HG03442 (cell line): ENCODE data around the gene TLE1.
"Not testable (repeated sequence)": the region's sequence is repeated elsewhere in the genome, so short reads cannot be mapped to it uniquely, and the experiment has no call there.

Source experiments
- ATAC-seq: cut with Tn5 transposase; IDR thresholded peaks from one replicate; pipeline ENCODE4 v1.9.1; 2021; ENCODE audit warnings: mild to moderate bottlenecking, moderate library complexity; ENCODE audit not compliant: unreplicated experiment

TLE1 gene

DNA sequence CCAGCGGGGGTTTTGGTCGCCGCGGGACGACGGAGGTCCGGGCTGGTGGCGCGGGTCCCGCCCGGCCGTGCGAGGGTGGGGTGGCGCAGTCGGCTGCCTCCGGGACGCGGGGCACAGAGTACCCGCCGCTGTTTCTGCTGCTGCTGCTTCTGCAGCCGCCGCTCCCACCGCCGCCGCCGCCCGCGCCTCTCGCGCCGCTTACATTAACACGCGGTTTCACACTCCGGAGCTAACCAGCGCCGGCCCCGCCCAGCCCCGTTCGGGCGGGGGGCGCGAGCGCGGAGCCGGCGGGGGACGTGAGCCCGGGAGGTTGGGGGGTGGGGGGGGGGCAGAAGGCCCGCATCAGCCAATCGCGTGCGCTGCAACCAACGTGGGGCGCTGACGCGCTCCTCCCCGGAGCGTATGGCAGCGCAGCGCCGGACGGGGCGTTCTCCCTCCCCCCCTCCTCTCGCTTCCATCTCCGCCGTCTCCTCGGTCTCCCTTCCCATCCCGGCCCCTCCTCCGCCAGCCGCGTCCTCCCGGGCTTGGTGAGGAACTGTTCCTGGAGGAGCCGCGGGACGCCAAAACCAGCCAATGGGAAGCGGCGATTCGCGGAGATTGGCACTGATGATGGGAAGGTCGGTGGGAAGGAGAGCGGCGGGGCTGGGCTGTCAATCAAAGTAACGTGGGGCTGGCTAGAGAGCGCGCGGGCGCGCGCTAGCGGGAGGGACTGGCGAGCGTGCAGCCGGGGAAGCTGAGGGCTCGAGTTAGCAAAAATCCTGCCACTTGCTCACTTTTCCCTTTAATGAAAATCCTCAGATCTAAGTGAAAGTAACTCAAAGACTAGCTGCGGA lies at the start of gene TLE1:
TLE1 (minus strand) TSS at position 205 of the 833 bp plus-strand sequence. CDS start 1,307 bp downstream, outside the sequence.
- ATAC-seq: peak; percentile 78

DNA sequence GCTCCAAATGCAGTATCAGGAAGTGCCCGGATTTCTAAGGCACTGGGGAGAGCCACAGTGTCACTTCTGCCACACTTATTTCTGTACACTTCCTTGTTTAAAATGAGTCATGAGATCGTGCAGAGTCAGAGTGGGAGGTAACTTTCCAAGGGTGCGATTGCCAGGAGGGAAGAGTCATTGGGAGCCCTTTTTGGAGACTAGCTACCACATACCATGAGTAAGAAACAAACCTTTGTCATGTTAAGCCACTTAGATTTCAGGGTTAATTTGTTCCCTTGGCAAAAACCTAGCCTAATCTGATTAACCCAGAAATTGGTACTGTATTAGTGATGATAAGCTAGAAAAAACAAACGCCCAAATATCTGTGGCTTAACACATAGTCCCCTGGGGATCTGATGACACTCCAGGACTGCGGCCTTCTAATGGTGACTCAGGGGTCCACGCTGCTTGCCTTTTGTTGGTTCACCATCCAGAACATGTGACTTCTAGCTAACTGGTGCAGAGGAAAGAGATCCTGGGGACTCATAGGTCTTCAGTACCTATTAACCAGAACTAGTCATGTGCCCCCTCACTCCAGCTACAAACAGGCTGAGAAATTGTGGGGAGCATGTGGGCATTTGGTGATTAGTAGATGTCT lies 48.6 kb upstream of the TLE1 start:
- peak; percentile 84 for ATAC-seq

DNA sequence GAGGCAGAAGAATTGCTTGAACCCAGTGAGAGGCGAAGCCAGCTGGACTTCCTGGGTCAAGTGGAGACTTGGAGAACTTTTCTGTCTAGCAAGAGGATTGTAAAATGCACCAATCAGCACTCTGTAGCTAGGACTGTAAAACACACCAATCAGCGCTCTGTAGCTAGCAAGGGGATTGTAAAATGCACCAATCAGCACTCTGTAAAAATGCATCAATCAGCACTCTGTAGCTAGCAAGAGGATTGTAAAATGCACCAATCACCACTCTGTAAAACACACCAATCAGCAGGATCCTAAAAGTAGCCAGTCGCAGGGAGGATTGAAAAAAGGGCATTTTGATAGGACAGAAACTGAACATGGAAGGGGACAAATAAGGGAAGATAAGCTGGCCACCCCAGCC lies 41.2 kb upstream of the TLE1 start:
- not testable (repeated sequence) for ATAC-seq

DNA sequence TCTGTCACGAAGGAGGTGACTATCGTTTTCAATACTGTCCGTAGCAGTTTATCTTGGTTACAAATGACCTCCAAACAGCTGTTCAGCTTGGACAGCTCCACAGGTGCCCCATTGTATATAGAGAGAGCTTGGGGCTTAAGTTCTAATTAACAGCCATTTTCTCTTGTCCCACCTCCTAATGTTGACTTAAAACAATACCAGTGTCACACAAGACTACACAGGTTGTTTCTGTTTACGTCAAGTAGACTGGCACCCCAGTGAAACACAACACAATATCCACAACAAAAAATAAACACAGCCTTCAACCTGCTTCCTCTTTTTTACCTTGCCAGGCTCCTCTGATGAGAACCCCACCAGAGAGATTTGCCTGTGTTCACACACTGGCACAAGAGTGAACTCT lies 39.8 kb upstream of the TLE1 start:
- ATAC-seq: peak; percentile 75

DNA sequence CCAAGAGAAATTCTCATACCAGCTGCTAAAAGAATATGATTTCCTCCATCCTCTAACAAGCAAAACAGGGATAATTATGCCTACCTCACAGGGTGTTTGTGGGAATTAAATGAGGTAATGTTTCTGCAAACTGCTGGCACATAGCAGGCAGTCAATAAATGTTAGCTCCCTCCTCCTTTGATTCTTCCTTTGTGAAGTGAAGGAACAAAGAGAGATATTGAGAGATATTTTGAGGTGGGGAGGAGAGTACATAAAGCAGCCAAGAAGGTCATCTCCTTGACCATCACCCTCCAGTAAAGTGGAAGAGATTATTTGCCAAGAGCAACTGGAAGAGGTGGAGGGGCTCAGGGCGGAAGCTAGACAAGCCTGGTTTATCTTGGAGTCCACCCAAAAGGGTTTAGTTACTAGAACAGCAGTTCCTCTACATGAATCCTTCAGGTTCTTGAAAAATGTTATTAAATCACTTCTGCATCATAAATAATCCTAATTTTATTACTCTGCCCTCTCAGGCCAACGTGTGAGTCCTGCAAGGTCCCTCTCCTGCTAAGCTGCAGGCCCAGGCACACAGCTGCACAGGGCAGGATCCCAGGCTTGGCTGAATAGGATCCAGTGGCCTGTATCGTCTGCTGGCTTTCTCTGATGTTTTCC lies 35.0 kb upstream of the TLE1 start:
- no peak for ATAC-seq

DNA sequence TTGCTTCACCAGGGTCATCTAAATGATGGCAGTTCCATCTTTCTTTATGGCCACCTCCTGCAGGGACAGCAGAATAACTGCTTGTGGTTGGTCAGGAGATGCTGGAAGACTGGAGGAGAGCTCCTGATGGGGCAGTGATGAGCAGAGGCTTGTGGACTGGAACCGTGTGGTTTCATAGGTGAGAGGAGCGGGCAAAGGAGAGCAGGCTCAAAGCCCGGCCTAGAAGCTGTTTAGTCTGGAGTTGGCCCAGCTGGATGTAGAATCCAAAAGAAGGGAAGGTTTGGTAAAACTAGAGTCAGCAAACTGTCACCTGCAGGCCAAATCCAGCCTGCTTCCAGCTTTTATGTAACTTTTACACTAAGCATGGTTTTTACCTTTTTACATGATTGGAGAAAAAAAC lies 32.9 kb upstream of the TLE1 start:
- ATAC-seq: no peak

DNA sequence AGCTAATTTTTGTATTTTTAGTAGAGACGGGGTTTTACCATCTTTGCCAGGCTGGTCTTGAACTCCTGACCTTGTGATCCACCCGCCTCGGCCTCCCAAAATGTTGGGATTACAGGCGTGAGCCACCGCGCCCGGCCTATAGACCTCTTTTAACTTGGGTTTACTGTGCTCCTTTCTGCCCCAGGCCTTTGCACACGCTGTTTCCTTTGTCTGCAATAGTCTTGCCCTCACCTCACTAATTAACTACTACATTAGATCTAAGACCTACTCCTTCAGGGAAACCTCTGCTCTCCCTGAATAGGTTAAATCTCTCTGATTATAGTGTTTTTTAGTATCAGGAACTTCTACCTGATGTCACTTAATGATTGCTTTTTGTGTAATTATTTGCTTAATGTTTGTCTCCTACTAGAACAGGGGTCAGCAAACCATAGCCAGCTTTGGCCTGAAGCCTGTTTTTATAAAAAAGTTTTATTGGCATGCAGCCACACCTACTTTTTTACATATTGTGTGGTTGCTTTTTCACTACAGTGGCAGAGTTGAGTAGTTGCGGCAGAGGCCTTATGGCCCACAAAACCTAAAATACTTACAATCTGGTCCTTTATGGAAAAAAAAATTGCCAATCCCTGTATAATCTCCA lies 31.2 kb upstream of the TLE1 start:
- no peak for ATAC-seq

DNA sequence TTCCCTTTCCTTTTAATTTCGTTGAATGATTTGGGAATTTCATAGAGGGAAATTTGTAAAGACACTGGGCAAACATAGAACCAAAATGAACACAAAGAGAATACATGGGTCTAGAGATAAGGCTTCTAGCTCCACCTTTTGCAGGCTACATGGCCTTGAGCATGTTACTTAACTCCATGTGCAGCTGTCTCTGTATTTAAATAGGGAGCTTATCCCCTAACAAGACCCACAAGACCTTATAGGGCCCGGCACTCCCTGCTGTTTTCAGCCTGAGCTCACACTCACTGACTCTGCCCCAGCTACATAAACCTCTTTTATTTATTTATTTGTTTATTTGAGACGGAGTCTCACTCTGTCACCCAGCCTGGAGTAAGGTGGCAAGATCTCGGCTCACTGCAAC lies 30.6 kb upstream of the TLE1 start:
- no peak for ATAC-seq

DNA sequence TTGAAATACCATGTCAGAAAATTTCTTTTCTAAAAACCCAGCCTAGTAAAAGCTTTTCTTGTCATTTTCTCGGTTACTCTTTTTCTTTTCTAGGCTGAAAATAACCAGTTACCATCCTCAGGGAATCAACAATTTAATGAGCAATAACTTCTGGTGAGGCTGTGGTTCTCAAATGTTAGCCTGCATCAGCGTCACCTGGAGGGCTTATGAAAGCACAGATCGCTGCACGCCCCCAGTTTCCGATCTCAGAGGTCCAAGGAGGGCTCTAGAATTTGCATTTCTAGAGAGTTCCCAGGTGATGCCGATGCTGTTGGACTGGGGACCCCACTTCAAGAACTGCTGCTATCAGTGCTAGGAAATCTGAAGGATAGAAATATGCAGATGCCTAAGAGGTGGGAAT lies 28.9 kb upstream of the TLE1 start:
- no peak for ATAC-seq

DNA sequence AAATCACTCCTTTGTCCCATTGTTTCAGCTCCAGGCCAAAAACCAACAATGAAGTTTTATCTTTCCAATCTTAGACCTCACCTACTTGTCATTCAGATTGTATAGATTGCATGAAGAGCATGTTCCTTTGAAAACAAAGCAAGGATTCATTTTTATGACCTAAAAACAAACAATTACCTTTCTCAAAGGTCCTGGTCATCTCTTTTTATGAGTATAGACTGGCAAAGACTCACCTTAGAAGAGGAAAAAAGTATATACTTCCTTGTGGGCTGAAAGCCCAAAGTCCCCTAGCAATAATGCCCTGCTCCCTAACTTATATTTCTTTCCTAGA lies 28.4 kb upstream of the TLE1 start:
- ATAC-seq: no peak

DNA sequence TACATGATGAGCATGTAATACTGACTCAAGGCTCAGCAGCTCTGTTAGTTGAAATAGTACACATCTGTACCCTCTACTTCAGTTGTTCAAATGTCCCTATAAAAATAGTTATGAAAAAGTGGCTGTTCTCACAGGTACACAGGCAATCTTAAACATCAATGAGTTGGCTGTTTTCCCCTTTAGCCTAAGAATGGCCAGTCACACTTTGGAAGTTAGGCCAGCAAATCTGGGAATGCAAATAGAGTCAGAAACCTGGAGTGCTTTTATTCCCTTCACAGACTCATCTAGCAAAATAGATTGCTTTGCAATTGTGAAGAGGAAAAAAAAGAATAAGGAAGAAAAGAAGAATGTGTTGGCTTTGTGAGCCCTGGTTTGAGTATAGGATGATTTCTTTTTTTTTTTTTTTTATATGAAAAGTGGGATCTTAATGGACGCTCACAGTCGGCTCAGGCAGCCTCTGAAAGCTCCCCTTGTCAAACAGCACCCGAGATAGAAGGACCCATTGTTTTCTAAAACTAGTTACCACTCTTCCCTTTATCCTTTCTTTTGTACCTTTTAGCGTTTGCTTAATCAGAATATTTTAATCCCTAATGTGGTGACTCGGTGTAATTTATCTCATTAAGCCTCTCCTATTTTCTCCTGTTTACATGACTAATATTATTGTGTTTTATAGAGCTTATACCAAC lies 27.9 kb upstream of the TLE1 start:
- ATAC-seq: no peak

DNA sequence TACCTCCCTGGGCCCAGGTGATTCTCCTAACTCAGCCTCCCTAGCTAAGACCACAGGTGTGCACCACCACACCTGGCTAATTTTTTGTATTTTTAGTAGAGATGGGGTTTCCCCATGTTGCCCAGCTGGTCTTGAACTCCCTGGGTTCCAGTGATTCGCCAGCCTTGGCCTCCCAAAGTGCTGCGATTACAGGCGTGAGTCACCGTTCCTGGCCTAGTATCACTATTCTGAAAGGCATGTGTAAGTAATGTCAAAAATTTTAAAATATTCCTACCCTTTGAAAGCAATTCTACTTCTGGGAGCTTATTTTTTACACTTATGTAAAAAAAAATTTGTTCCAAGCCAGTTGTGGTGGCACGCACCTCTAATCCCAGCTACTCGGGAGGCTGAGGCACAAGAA lies 27.1 kb upstream of the TLE1 start:
- no peak for ATAC-seq

DNA sequence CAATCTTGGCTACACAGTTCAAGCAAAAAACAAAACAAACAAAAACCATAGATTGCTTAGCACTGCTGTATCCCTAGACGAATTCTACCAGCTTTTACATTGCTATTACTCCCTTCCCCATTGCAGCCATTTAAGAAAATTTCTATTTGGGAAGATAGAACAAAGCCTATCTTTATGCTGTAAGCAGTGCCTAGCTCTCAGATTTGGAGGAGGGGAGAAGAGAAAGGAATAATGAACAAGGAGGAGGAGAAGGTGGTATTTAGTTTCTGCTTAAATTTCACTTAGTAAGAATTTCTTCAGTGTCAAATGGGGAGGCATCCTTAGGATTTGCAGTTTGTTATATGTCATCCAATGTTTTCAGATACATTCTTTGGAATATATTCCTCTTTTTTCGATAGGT lies 16.2 kb upstream of the TLE1 start:
- no peak for ATAC-seq

DNA sequence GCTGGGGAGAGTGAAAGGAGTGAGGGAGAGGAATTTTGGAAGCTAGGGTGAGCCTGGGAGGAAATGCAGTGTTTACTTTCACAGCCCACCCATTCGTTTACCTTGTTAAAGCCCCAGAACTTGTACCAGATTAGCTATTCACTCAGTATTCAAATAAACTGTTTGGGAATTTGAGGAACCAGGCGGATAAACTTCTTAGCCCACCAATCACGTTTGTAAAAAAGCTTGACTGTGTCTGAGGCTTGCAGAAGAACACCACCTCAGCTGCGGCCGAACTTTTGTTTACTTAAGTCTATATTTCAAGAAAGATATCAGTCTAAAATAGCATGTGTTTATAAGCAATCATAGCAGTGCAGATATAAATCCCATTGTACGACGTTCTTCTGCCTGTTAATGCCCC lies 5.2 kb upstream of the TLE1 start:
- no peak for ATAC-seq

DNA sequence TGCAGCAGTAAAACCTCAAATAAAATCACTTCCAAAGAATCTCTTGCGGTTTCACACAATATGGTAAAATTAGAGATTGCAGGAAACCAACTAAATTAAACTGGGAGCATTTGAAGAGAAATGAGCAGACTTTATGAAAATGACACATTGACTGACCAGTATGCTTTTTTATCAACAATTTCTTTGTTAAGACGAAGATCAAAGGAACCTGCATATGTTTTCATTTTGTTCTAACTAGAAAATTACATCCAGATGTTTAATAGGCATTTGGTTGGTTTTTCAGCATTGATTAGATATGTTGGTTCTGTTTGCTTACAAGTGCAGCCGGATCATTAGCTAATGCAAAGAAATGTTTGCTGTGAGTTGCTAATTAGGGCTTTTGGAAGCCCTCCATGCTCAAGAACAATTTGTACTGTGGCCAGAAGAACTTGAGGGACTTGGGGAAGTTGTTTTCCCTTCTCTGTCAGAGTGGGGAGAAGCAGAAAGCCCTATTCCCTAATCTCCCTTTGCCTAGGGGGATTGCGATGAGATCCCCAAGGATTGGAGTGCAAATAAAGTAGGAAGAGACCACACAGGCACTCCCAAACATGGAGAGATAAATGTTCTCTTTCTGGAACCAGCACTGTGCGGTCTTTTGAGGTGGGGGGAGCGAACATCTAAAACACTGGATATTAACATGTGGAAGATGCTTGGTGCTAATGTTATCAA lies 4.5 kb upstream of the TLE1 start:
- ATAC-seq: no peak

DNA sequence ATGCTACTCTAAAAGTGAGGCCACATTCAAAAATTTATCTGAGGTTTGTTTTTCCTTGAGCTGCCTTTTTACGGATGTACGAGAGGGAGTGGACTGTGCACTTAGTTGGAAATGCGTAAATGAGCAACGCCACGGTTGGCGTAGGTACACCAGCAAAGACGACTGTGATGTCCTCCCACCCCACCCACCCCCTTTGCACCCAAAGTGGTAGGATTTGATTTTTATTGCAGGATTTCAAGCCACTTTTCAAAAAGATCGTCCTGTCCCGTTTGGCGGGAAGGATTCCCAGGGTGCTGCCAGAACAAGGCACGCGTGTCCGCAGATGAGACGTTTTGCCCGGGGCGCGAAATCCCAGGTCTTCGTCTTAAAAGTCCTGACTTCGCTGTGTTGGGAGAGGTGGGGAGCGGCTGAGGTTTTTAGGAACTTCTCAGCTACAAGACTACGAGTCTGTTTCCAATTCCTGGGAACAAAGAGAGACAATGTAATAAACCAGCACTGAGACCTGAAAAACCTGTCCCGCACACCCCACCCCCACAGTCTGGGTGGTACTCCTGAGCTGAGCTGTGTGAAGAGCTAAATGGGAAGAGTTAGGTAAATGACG lies 1.0 kb upstream of the TLE1 start:
- ATAC-seq: no peak

DNA sequence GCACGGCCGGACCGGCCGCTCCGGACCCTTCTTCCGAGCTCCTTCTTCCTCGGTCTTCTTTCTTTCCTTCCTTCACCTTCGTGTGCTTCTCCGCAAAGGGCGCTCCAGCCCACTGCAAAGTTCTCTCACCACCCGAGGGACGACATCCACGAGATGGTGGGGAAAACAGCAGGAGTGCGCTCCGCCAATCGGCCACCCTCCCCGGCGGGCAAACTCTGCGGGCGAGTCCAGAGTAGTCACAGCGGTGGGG lies 329 bp downstream of the TLE1 start:
- not testable (repeated sequence) for ATAC-seq

DNA sequence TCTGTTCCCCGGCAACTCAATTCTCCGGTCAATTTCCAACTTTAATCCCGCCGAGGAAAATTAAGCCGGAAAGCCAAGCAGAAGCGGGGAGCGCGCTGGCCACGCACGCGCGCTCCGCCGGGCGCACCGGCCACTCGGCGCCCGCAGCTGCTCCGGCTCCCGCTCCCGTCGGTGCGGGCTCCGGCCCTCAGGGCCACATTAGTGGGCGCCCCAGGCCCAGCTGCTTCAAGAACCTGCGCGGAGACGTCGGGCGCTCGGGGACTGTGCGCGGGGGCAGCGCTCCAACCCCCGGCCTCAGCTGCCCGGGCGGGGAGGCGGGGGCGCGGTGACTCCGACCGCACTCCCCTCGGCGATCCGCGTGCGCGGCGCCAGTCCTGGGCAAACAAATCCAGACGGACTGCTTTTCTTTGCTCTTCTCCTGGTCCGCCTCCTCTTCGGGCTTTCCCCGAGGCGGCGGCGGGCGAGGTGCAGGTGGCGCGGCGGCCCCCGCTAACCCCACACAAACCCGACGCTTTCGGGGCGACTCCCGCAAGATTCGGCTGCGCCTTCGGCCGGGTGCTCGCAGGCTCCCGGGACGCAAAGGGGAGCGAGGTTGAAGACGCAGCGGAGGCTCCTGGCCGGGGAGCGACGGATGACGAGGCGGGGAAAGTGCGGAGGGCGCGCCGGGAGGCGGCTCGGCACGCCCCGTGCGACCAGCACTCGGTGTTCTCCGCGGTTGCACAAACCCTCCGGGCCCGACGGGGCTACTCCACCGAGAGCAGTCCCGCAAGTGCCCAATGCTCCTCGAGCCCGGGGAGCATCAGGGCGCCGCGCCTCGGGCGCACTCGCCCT lies 870 bp downstream of the TLE1 start:
- ATAC-seq: peak; percentile 6

DNA sequence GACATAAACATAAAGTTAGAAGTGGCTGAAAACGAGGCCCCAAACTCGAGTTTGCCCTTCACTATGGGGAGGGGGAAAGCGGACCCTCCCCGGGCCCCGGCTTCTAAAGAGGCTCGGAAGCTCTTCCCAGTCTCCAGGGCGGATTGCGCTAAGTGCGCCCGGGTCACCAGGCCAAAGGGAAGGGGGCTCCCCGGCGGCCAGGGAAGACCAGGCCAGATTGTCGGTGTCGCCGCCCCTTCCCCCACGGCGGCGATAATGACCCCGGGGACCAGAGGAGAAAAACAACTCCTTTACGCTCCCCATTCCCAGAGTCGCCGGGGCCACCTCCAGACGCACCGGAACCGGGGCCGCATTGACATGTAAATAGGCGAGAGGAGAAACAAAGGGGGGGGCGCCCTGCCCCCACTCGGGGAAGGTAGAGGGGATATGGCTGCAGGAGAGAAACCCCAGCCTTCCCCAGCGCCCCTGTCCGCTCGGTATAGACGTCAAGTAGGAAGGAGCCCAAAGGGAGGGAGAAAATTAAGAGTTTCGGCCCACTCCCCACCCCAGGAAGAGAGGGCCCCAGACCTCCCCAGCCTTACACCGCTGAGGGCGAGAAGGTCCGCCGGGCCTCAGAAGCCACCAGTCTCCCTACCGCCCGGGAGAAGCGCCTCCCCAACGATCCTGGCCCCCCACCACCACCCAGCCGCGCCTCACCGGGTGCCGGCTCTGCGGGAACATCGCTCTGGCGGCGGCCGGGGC lies 1.7 kb downstream of the TLE1 start:
- no peak for ATAC-seq
